ENCODE data around the gene CROCC2.

The CROCC2 gene

GRCh38 chr2:241038374-241039180 lies 132.4 kb downstream of the CROCC2 start:
- no peak for DNase-seq (ENCODE audit: low spot score)

DNA sequence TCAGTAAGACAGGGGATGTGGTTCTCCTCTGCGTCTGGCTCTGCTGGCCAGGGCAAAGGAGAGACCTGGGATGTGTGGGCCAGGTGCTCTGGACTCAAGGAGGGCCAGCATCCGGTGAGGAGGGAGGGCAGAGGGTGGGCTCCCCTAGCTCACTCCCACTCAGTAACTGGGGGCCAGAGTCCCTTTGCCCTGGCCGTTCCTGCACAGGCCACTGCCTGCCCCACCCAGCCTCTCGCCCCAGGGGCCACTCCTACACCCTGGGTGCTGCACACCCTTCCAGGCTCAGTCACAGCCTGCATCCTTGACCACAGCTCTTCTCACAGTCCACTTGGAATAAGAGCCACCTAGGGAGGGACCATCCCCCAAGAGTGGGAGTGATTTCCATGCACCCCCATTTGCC lies 133.3 kb downstream of the CROCC2 start:
- no peak for DNase-seq (ENCODE audit: low spot score)

DNA sequence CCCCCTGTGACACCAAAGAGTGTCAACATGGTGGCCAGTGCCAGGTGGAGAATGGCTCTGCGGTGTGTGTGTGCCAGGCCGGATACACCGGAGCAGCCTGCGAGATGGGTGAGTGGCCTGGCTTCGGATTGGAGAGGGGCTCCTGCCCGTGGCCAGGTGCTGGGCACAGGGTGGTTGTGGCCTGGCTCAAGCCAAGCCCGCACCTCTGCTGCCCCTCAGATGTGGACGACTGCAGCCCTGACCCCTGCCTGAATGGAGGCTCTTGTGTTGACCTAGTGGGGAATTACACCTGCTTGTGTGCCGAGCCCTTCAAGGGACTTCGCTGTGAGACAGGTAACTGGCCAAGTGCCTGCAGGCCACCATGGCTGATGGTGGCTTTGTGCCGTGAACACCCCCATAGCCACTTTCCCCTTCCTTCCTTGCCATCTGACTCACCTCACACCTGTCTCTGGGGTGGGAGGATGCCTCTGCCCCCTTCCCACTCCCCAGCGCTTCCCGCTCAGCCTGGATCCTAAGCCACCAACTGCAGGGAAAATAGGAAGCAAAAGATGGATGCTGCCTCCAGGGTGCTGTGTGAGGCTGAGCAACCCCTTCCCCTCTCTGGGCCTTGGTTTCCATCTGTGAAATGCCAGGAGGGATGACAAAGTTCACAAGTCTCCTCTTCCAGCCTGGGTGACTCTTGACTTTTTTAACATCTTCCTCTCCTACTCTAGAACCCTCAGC lies 134.1 kb downstream of the CROCC2 start:
- no peak for DNase-seq (ENCODE audit: low spot score)

DNA sequence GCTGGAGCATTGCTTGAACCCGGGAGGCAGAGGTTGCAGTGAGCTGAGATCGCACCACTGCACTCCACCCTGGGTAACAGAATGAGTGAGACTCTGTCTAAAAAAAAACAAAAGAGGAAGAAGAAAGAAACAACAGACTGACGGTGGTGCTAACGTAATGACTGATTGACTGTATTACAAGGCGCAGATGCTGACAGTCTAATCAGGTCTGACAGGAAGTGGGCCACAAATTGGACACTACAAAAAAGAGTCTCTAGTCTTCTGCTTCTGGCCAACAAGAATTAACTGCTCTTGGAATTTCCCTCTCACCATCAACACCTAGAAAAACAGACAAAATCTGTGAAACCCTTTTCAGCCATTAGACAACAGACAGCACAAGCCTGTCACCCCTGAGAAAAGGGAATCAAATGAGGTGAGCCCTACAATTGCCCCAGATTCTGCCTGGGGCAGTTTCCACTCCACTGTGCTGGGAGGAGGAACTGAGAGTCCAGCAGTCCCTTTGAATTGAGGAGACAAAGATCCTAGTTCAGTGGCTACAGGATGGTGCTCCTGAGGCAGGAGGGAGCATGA lies 135.5 kb downstream of the CROCC2 start:
- DNase-seq (ENCODE audit: low spot score), result no peak
